GM21825 (cell line): Measurements from ENCODE around the gene CPT1B.
"Not testable (repeated sequence)": the region's sequence is repeated elsewhere in the genome, so short reads cannot be mapped to it uniquely, and the experiment has no call there.

Source experiments
- ATAC-seq: cut with Tn5 transposase; IDR thresholded peaks from one replicate; pipeline ENCODE4 v1.9.1; 2021; ENCODE audit warnings: mild to moderate bottlenecking, moderate library complexity; ENCODE audit not compliant: unreplicated experiment

Gene CPT1B

DNA sequence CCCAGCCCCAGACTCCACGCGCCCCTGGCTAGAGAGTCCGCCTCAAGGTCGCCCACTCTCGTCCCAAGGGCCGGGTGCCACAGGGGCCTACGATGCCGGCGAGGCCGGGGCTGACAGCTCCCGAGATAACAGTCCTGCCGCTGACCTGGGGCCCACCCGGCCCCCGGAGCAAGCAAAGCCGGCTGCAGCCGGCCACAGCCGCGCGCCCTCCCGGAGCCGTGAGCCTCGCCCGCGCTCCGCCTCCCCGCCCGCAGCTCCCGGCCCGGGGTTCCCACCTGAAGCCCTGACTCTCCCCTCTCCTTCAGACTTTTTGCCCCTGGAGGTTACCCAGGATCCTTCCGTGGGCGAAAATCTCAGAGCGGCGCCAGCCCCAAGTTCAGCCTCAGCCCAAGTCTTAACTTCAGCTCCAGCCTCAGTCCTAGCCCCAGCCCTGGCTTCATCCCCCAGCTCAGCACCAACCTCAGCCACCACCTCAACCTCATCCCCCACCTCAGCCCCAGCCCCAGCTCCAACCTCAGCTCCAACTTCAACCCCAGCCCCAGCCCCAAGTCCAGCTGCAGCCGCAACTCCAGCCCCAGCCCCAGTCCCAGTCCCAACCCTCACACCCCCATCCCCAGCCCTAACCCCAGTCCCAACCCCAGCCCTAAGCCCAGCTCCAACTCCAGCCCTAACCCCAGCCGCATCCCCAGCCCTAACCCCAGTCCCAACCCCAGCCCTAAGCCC lies 30.8 kb downstream of the CPT1B start:
- no peak for ATAC-seq

DNA sequence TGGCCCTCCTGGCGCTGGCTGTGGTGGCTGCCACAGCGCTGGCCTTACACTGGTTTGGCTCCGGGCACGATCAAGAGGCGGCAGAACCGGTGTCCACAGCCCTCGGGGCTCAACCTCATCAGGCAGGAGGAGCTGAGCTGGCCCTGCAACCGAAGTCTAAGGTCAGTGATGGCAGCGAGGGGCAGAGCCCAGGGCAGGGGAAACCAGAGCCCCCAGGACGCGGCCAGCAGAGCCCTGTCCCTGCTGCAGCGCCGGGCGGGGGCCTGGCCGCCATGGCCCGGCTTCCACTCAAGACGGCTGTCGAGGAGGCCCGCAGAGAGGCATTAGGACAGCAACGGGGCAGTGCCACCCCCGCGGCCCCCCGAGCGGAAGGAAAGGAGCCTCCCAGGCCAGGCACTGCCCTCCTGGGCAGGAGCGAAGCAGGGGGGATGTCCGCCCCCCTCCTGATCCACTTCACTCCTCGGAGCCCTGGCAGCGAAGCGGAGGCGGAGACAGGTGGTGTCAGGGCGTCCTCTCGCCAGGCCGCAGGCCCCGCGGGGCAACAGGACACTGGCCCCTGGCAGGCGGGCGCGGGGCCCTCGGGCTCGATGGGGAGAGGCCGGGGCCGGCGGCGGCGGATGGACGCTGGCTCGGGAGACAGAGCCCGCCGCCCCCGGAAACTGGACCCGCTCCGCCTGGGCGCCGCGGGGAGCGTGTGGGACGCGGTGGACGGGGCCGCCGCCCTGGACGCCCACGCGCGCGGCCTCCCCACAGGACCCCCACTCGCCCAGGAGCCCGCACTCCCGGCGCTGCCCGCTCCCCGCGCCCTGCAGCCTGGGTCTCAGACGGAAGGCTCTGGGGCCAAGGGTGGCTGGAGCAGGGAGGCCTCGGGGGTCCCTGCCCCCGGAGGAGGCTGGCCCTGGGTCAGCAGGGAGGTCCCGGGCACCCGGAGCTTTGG lies 31.6 kb downstream of the CPT1B start:
- no peak for ATAC-seq

DNA sequence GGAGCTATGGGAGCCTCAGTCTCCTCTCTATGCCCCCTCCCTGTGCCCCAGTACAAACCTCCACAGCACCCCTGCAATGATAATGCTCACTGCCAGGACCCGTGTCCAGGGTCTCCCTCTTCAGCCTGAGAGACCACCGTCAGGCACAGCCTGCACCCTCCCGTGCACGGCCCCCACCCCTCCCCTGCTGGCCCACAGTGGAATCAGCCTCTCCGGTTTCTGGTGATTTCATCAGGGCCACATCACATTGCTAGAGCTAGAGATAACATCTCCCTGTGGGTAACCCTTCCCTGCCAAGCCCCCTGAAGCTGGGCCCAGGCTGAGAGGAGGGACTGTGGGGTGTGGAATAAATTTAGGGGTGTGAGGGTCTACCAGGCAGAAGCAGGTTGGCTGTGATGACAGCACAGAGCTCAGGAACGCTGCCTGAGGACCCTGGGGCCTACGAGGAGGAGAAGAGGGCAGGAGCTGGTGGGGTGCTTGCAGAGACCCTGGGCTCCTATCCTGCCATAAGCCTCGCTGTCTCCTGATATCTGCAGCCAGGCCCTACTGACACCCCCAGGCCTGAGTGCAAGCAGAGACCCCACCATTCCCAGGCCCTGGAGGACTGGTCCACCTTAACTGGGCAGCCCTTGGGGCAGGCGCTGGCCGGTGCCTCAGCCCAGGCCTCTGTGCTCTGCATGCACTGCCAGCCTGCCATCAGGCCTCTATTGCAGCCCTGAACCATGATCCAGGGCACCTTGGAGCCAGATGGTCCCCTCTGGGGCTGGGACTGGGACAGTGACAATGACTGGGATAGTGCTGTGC lies 32.5 kb downstream of the CPT1B start, which contains the start of gene KLHDC7B:
KLHDC7B (plus strand) TSS at position 378 of the 804 bp plus-strand sequence; CDS start at position 723, 345 bp downstream.
- ATAC-seq: no peak

DNA sequence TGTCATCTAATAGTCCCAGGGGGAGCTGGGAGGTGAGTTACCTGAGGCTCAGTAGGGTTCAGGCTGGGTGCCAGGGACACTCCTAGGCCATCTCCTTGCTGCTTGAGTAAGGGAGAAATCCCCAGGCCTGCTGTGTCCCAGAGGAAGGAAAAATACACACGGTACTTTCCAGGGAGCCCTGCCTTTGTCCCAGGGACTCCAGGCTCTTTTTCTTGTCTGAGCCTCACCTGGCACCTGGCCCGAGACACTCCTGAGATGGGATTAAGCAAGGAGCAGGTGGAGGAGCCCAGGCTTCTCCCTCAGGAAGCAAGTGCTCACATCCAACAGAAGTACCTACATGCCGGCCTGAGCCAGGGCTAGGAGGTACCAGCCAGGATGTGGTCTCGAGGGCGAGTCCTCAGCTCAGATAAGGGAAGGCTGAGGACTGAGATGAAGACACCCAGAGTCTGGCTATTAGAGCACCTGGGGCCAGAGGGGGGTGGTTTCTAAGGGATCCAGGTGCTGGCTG lies 33.4 kb downstream of the CPT1B start:
- ATAC-seq: no peak

DNA sequence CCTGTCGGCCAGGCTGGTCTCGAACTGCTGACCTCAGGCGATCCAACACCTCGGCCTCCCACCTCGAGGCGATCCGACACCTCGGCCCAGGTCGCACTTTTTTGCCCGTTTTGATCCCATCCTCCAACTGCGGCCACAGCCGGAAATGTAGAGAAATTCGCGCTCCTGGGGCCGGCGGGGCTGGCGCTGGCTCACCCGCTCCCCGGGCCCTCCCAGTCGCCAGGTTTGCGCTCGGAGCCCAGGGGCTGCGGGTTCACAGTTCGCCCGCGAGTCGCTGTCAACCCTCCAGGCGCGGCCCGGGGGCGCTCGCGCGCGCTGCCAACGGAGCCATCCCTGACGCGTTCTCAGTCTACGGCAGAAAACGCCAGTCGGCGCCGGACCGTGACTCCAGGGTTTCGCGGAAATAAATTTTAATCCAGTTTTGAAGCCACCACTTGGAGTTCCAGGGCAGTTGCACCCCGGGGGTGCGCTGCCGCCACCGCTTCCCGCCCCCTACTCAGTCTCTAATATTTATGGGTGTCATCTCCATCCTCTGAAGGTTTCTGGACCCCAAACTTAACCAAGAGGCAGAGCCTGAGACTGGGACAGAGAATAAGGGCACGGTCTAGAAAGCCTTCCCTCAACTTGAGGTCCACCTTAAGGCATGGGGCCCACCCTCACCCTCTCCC lies 34.0 kb downstream of the CPT1B start:
- ATAC-seq: no peak

DNA sequence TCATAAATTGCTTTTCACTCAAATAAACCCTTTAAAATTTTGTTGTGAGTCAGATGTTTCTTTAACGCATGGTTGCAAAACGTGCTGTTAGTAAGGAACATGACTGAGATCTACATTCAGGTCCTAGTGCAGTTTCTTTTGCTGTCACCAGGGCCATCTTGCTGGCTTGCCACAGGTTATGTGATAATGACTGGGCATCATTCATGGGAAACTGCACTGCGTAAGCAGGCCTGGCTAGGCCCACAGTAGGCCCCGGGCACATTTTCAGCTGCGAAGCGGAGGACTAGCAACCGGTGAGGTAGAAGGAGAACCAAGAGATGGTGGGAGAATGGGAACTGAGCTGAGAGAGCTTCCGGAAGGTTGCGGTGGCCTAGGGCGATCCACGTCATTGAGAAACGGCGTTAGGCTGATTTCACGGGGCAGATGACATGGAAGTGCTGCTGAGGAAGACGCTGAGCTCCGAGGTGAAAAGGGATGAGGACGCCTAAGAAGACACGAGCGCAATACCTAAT lies 35.8 kb downstream of the CPT1B start:
- no peak for ATAC-seq

DNA sequence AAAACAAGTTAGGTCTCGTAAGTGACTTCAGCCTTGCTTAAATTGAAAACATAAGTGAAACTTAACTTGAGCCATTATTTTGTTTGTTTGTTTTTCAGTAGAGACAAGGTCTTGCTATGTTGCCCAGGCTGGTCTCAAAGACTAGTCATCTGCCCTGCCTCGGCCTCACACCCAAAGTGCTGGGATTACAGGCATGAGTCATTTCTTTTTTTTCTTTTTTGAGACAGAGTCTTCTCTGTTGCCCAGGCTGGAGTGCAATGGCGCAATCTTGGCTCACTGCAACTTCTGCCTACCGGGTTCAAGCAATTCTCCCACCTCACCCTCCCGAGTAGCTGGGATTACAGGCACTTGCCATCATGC lies 36.6 kb downstream of the CPT1B start:
- not testable (repeated sequence) for ATAC-seq

DNA sequence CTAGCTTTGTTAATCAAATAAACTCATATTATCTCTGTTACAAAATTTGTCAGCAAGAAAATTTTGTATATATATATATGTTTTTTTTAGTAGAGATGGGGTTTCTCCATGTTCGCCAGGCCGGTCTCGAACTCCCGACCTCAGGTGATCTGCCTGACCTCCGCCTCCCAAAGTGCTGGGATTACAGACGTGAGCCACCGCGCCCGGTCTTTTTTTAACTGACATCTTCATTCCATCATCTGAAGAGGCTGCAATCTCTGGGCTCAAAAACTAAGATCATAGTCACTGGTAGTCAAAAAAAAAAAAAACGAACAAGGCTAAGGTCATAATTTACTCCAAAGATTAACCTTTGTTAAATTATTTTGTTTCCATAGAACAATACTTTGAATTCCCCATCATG lies 37.8 kb downstream of the CPT1B start:
- ATAC-seq: no peak

DNA sequence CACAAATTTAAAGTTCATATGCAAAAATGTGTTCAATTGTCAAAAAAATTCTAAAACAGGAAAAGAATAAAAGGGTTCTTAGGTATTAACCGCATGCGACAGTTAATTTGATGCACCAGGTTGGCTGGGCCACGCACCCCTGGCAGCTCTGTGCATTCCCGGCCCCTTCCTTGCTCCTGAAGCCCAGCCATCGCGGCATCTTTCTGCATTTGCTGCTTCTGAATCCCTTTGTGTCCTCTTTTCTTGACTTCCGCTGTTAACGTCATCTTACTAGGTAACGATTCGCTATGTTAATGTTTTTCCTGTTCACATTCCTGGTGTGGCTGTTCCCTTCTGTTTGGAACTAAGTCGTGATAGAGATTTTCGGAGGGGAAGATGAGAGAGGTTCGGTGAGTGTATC lies 40.5 kb downstream of the CPT1B start:
- ATAC-seq: no peak

DNA sequence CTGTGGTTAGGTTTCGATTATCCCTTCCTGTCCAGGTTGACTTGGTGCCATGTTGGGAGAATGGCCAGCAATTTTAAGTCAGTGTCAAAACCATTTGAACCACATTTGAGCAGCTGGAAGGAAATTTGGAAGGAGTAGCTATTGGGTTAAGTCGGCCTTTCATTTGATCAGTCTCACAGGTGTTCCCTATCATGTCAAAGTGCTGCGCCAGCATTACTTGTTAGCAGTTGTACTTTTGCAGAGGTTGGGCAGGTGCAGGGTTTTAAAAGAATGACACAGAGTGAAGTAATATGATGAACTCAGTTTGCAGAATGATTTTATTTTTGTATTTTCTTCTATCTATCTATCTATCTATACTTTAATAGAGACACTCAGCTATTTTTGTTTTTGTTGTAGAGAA lies 42.0 kb downstream of the CPT1B start:
- no peak for ATAC-seq

DNA sequence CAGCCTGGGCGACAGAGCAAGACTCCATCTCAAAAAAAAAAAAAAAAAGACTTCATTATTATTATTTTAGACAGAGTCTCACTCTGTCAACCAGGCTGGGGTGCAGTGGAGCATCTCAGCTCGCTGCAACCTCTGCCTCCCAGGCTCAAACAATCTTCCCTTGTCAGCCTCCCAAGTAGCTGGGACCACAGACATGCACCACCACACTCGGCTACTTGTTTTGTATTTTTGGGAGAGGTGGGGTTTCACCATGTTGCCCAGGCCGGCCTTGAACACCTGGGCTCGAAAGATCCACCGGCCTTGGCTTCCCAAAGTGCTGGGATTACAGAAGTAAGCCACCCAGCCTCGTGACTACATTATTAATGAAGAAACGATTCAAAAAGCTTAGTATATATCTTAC lies 43.1 kb downstream of the CPT1B start:
- no peak for ATAC-seq

DNA sequence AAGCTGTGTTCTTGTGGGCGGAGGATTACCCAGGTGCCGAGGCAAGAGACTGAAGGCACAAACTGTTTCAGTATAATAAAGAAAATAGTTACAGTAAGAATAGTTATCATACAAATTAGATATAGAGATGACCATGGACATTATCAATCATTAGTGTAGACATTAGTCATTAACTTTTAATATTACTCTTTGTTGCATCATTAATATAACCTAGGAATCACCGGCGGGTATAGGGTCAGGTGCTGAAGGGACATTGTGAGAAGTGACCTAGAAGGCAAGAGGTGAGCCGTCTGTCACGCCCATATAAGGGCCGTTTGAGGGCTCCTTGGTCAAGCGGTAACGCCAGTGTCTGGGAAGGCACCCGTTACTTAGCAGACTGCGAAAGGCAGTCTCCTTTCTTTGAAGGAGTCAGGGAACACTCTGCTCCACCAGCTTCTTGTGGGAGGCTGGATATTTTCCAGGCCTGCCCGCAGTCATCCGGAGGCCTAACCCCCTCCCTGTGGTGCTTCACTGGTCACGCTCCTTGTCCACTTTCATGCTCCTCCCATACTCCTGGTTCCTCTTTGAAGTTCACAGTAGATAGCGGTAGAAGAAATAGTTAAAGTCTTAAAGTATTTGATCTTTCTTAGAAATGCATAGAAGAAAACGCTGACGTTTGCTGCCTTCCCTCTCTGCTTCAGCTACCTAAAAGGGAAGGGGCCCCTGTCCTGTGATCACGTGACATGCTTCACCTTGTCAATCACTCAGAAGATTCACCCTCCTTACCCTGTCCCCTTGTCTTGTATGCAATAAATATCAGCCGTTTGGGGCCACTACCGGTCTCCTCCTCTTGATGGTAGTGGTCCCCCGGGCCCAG lies 44.1 kb downstream of the CPT1B start:
- not testable (repeated sequence) for ATAC-seq

DNA sequence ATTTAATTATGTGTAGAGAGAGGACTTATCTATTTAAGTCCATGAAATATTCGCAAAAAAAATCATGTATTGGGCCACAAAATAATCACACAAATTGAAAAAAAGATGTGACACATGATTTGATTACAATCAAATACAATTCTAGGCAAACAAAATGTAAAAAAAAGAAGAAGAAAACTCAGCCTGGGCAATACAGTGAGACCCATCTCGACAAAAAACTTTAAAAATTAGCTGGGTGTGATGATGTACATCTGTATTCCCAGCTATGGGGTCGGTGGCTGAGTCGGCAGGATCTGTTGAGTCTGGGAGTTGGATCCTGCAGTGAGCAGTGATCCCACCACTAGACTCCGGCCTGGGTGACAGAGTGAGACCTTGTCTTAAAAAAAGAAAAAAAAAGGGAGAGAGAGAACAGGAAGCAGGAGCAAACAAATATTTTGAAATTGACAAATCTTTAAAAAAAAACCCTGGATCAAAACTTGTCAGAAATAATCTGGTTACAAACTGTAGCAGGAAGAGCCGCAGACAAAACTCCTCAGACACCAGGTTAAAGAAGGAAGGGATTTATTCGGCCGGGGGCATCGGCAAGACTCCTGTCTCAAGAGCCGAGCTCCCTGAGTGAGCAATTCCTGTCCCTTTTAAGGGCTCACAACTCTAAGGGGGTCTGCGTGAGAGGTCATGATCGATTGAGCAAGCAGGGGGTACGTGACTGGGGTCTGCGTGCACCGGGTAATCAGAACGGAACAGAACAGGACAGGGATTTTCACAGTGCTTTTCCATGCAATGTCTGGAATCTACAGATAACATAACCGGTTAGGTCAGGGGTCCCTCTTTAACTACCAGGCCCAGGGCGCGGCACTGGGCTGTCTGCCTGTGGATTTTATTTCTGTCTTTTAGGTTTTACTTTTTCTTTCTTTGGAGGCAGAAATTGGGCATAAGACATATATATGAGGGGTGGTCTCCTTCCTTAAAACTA lies 45.1 kb downstream of the CPT1B start:
- no peak for ATAC-seq

DNA sequence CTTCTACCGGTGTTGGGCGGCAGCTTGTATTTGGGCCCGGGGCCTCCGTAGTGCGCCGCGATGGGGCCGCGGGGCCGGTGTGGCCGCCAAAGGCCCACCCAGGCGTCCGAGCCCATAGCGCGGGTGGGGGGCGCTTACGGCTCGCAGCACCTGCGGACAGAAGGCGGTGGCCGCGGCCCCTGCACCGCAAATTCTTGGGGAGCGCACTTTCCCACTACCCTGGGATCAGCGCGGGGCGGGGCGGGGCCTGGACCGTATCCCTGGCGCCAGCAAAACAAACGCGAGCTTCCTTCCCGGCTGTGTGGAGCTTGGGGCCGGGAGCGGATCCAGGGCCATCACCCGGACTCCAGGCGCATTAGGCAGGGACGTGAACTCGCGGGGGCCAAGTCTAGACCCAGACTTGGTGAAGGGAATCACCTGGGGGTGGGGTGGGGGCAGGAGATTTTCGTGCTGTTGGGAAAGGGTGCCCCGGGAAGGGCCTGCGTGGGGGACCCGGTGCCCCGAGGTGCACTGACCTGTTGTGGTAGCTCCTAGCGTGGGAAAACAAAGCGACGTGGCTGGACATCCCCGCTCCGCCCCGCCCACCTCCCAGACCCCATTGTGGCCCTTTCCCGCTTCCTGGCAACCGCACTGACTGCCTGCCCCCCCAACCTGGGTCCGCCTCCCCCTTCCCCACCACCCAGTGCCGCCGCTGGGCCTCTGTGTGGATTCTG lies 46.1 kb downstream of the CPT1B start:
- no peak for ATAC-seq

DNA sequence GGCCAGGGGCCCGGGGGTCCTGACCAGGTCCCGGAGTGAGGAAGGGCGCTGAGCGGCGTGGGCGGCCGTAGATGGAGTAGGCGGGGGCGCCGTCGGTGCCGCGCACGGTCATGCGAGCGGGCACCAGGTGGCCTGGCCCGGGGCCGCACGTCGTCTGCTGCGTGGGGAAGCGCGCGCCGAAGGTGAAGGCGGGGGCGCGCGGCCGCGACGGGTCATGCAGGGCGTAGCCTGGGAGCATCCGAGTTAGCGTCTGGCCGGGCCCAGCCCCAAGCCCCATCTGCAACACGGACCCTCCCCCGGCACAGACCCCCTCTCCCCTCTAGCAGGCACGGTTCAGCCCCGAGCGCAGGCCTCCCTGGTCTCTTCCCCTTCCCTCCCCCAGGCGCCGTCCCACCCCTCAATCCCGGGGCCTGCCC lies 46.7 kb downstream of the CPT1B start:
- ATAC-seq: no peak

DNA sequence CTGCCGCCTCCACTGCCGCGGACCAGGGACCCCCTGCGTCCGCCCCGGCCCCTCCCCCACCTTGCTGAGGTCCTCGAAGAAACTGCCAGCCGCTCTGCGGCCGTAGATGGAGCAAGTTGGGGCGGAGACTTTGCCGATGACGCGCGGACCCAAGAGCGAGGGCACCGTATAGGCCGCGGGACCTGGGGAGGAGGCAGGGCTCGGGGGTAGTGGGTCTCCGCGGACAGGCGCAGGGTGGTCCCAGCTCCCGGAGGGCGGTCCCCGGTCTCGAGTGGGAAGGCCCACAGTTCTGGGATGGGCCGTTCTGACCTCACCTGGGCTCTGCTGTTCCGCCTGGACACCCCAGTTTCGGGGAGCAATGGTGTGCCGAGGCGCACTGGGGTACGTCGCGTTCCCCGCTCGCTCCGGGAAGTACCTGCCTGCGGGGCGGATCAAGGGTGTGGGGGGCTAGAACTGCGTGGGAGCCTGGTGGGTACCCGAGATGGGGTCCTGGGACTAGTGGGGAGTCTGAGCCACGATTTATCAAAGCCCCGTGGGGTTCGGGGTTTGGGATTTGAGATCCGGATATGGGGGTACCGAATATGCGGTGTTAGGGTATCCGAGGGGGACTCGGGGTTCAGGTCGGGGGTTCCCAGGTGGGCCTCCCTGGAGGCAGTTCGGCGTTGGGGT lies 47.2 kb downstream of the CPT1B start:
- peak; percentile 18 for ATAC-seq

DNA sequence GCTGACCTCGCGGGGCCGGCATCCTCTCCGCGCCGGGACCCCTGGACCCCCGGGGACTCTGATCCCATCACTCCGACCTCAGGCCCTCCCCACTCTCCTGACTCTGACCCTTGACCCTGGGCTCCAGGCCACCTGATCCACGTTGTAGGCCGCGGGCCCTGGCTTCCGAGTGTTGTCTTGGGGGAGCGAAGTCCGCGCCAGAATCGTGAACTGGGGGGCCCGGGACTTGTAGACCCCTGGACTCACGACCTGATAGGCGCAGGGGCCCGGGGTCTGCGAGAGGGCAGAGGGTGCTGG lies 47.7 kb downstream of the CPT1B start:
- no peak for ATAC-seq
